ENCODE data around the gene YJU2. TPM values are rescaled to one million over a fixed set of nuclear protein-coding genes. Genes with fewer than 3 reads are reported as not detected.
"Not testable (repeated sequence)": the region's sequence is repeated elsewhere in the genome, so short reads cannot be mapped to it uniquely, and the experiment has no call there.

The YJU2 gene
- polyA plus RNA-seq, 4 donors: 22.8 to 31.0 (median 29.0) TPM

GRCh38 chr19:4267101-4267900, 20.4 kb downstream of the YJU2 start:
- peaks cover 7 to 85% (median 21%) of the 10 kb centered on the region in 3 donors for H3K36me3 ChIP-seq (ENCODE audit: control insufficient read depth in 3 of 3, insufficient read depth in 2 of 3, low read depth in 1 of 3, low read length in 3 of 3)
- DNase-seq: peak; percentile 43 to 64
- H3K27me3 ChIP-seq (ENCODE audit: control insufficient read depth in 3 of 3, insufficient read depth in 3 of 3, low read length in 3 of 3): no peaks in the 10 kb centered on the region
- peaks cover 0 to 3% of the 10 kb centered on the region in 2 donors for H3K9me3 ChIP-seq (ENCODE audit: control insufficient read depth in 2 of 2, insufficient read depth in 1 of 2, low read depth in 1 of 2, low read length in 1 of 2)
- H3K4me3 ChIP-seq (ENCODE audit: low read depth in 1 of 3, low read length in 3 of 3): no peak overlapping the region
- 29 to 48% (median 32%) methylated on average over 20 to 21 of the region's 21 CpGs for WGBS, 3 donors
- FAIRE-seq: no peak
- H3K27ac ChIP-seq (ENCODE audit: low read depth in 1 of 3, low read length in 2 of 3): peak overlapping the region in 1 of 3 donors; percentile 35
- peaks cover 0 to 3% (median 2%) of the 10 kb centered on the region in 3 donors for H3K4me1 ChIP-seq (ENCODE audit: control insufficient read depth in 3 of 3, insufficient read depth in 2 of 3, low read depth in 1 of 3, low read length in 2 of 3)

DNA sequence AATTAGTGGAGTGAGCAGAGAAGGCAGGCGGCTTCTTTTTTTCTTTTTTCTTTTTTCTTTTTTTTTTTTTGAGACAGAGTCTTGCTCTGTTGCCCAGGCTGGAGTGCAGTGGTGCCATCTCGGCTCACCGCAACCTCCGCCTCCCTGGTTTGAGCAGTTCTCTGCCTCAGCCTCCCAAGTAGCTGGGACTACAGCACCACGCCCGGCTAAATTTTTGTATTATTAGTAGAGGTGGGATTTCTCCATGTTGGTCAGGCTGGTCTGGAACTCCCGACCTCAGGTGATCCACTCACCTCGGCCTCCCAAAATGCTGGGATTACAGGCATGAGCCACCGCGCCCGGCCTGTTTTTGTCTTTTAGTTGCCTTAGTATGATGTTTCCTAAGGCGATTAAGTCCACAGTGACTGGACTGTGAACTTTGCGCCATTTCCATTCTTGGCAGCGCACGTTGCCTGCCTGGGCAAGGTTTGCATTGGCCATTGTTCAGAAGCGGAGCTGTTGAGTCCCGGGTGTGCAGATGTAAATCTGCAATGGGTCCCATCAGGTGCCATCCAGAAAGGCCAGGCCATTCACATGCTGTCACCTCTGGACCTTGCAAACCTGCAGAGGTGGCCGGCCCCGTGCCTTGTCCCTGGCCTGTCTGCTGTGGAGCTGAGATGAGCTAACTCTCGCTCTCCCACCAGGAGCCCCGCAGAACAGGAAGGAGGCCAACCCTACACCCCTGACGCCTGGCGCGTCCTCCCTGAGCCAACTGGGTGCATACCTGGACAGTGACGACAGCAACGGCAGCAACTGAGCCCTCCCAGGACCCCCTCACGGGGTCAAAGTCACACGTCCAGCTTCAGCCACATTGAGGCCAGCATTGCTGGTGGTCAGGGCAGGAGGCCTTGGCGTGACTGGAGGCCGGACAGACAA, 21.3 kb downstream of the YJU2 start:
- no peaks in the 10 kb centered on the region for H3K27me3 ChIP-seq (ENCODE audit: control insufficient read depth in 3 of 3, insufficient read depth in 3 of 3, low read length in 3 of 3)
- FAIRE-seq (no peak), DNase-seq (peak in 1 of 2 donors; percentile 93)
- H3K4me1 ChIP-seq (ENCODE audit: control insufficient read depth in 3 of 3, insufficient read depth in 2 of 3, low read depth in 1 of 3, low read length in 2 of 3): peaks cover 0 to 3% (median 2%) of the 10 kb centered on the region in 3 donors
- WGBS, 3 donors: 35 to 72% (median 43%) methylated on average over 30 of the region's 30 CpGs
- H3K27ac ChIP-seq (ENCODE audit: low read depth in 1 of 3, low read length in 2 of 3): peak overlapping the region in 2 of 3 donors; percentile 32 to 57
- peaks cover 0 to 3% of the 10 kb centered on the region in 2 donors for H3K9me3 ChIP-seq (ENCODE audit: control insufficient read depth in 2 of 2, insufficient read depth in 1 of 2, low read depth in 1 of 2, low read length in 1 of 2)
- H3K36me3 ChIP-seq (ENCODE audit: control insufficient read depth in 3 of 3, insufficient read depth in 2 of 3, low read depth in 1 of 3, low read length in 3 of 3): peaks cover 2 to 78% (median 16%) of the 10 kb centered on the region in 3 donors
- H3K4me3 ChIP-seq (ENCODE audit: low read depth in 1 of 3, low read length in 3 of 3): no peak overlapping the region

DNA sequence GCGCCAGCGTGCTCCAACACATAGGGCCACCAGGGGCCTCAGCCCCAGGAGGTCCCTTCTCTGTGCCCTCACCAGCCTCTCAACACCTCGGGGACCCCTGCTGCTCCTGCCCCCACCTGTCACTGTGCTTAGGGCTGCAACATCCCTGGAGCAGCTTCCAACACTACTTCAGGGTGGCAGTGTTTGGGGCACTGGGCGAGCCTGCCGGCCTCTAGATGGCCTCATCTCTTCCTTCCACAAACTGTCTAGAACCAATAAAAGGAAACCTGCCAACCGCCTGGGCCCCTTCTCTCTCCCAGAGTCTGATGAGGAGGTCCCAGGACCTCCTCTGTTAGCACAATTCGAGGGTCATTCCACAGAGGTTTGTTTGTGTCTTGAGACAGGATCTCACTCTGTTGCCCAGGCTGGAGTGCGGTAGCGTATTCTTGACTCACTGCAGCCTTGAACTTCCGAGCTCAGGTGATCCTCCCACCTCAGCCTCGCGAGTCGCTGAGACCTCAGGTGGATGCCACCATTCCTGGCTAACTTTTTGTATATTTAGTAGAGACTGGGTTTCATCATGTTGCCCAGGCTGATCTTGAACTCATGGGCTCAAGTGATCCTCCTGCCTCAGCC, 22.0 kb downstream of the YJU2 start:
- H3K9me3 ChIP-seq (ENCODE audit: control insufficient read depth in 2 of 2, insufficient read depth in 1 of 2, low read depth in 1 of 2, low read length in 1 of 2): peaks cover 0 to 3% of the 10 kb centered on the region in 2 donors
- H3K27me3 ChIP-seq (ENCODE audit: control insufficient read depth in 3 of 3, insufficient read depth in 3 of 3, low read length in 3 of 3): no peaks in the 10 kb centered on the region
- peaks cover 0 to 3% (median 2%) of the 10 kb centered on the region in 3 donors for H3K4me1 ChIP-seq (ENCODE audit: control insufficient read depth in 3 of 3, insufficient read depth in 2 of 3, low read depth in 1 of 3, low read length in 2 of 3)
- DNase-seq (no peak), FAIRE-seq (no peak)
- 83 to 88% (median 87%) methylated on average over 13 of the region's 13 CpGs for WGBS, 3 donors
- peaks cover 2 to 74% (median 14%) of the 10 kb centered on the region in 3 donors for H3K36me3 ChIP-seq (ENCODE audit: control insufficient read depth in 3 of 3, insufficient read depth in 2 of 3, low read depth in 1 of 3, low read length in 3 of 3)
- no peak overlapping the region for H3K4me3 ChIP-seq (ENCODE audit: low read depth in 1 of 3, low read length in 3 of 3)
- peak overlapping the region in 1 of 3 donors; percentile 57 for H3K27ac ChIP-seq (ENCODE audit: low read depth in 1 of 3, low read length in 2 of 3)

GRCh38 chr19:4272894-4273293, 26.0 kb downstream of the YJU2 start:
- H3K27me3 ChIP-seq (ENCODE audit: control insufficient read depth in 3 of 3, insufficient read depth in 3 of 3, low read length in 3 of 3): peaks cover 0 to 10% (median 0%) of the 10 kb centered on the region in 3 donors
- WGBS, 3 donors: 70 to 87% (median 86%) methylated on average over 8 to 10 of the region's 10 CpGs
- no peak for DNase-seq
- no peak overlapping the region for H3K4me3 ChIP-seq (ENCODE audit: low read depth in 1 of 3, low read length in 3 of 3)
- H3K27ac ChIP-seq (ENCODE audit: low read depth in 1 of 3, low read length in 2 of 3): no peak overlapping the region
- FAIRE-seq: no peak
- peaks cover 0 to 2% (median 0%) of the 10 kb centered on the region in 3 donors for H3K4me1 ChIP-seq (ENCODE audit: control insufficient read depth in 3 of 3, insufficient read depth in 2 of 3, low read depth in 1 of 3, low read length in 2 of 3)
- peaks cover 0 to 3% of the 10 kb centered on the region in 2 donors for H3K9me3 ChIP-seq (ENCODE audit: control insufficient read depth in 2 of 2, insufficient read depth in 1 of 2, low read depth in 1 of 2, low read length in 1 of 2)
- peaks cover 0 to 43% (median 14%) of the 10 kb centered on the region in 3 donors for H3K36me3 ChIP-seq (ENCODE audit: control insufficient read depth in 3 of 3, insufficient read depth in 2 of 3, low read depth in 1 of 3, low read length in 3 of 3)

DNA sequence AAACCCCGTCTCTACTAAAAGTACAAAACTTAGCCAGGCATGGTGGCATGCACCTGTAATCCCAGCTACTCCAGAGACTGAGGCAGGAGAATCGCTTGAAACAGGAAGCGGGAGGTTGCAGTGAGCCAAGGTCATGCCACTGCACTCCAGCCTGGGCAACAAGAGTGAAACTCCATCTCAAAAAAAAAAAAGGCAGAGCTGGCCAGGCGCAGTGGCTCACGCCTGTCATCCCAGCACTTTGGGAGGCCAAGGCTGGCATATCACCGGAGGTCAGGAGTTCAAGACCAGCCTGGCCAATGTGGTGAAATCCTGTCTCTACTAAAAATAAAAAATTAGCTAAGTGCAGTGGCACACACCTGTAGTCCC, 27.4 kb downstream of the YJU2 start:
- not testable (repeated sequence) for H3K27ac ChIP-seq (ENCODE audit: low read depth in 1 of 3, low read length in 2 of 3); H3K4me3 ChIP-seq (ENCODE audit: low read depth in 1 of 3, low read length in 3 of 3); FAIRE-seq; H3K9me3 ChIP-seq (ENCODE audit: control insufficient read depth in 2 of 2, insufficient read depth in 1 of 2, low read depth in 1 of 2, low read length in 1 of 2); DNase-seq; H3K4me1 ChIP-seq (ENCODE audit: control insufficient read depth in 3 of 3, insufficient read depth in 2 of 3, low read depth in 1 of 3, low read length in 2 of 3)
- 88 to 89% (median 89%) methylated on average over 6 of the region's 6 CpGs for WGBS, 3 donors
- peaks cover 0 to 29% (median 5%) of the 10 kb centered on the region in 3 donors for H3K36me3 ChIP-seq (ENCODE audit: control insufficient read depth in 3 of 3, insufficient read depth in 2 of 3, low read depth in 1 of 3, low read length in 3 of 3)
- H3K27me3 ChIP-seq (ENCODE audit: control insufficient read depth in 3 of 3, insufficient read depth in 3 of 3, low read length in 3 of 3): peaks cover 1 to 22% (median 3%) of the 10 kb centered on the region in 3 donors

DNA sequence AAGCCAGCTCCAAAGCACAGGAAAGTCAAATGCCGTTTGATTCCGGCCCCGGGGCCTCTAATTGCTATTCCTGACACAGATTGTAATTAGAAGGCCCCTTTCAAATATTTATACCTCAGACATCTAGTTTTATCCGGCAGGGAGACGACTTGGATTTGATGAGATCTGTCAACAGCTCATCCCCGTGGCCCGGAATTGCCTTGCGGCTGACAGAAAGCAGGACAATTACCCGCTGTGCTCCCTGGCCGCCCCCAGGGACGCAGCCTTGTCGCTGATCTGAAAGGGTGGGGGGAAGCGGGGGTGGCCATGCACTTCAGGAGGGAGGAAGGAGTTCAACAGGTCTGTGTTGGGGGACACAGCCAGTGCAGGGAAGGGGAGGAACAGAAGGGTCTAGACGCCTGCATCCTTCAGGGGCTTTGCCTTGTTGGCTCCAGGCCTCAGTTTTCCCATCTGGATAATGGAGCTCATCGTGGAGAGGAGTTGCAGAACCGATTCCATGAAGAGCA, 30.4 kb downstream of the YJU2 start:
- WGBS, 3 donors: 30 to 43% (median 43%) methylated on average over 16 of the region's 16 CpGs
- no peak for DNase-seq
- FAIRE-seq: no peak
- H3K4me3 ChIP-seq (ENCODE audit: low read depth in 1 of 3, low read length in 3 of 3): no peak overlapping the region
- H3K9me3 ChIP-seq (ENCODE audit: control insufficient read depth in 2 of 2, insufficient read depth in 1 of 2, low read depth in 1 of 2, low read length in 1 of 2): no peaks in the 10 kb centered on the region
- peaks cover 0 to 6% (median 0%) of the 10 kb centered on the region in 3 donors for H3K36me3 ChIP-seq (ENCODE audit: control insufficient read depth in 3 of 3, insufficient read depth in 2 of 3, low read depth in 1 of 3, low read length in 3 of 3)
- H3K27ac ChIP-seq (ENCODE audit: low read depth in 1 of 3, low read length in 2 of 3): no peak overlapping the region
- no peaks in the 10 kb centered on the region for H3K4me1 ChIP-seq (ENCODE audit: control insufficient read depth in 3 of 3, insufficient read depth in 2 of 3, low read depth in 1 of 3, low read length in 2 of 3)
- H3K27me3 ChIP-seq (ENCODE audit: control insufficient read depth in 3 of 3, insufficient read depth in 3 of 3, low read length in 3 of 3): peaks cover 11 to 45% (median 16%) of the 10 kb centered on the region in 3 donors

DNA sequence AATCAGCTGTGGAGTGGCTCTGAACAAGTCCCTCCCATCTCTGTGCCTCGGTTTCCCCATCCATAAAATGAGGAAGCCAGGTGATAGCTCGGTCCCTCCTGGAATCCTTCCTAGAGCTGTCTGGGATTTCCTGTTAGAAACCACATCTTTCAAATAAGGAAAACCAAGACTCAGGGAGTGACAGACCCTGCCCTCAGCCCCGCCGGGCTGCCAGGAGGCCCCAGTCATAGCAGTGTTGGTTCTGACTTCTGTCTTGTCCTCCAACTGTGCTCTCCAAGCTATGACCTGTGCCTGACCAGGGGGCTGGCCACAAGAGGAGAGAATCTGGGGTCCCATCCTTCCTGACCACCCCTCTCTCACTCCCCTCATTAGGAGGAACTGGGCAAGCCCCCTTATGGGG, 31.1 kb downstream of the YJU2 start:
- H3K27me3 ChIP-seq (ENCODE audit: control insufficient read depth in 3 of 3, insufficient read depth in 3 of 3, low read length in 3 of 3): peaks cover 11 to 49% (median 16%) of the 10 kb centered on the region in 3 donors
- 15 to 28% (median 25%) methylated on average over 4 of the region's 4 CpGs for WGBS, 3 donors
- FAIRE-seq: no peak
- peaks cover 0 to 4% (median 0%) of the 10 kb centered on the region in 3 donors for H3K36me3 ChIP-seq (ENCODE audit: control insufficient read depth in 3 of 3, insufficient read depth in 2 of 3, low read depth in 1 of 3, low read length in 3 of 3)
- no peaks in the 10 kb centered on the region for H3K9me3 ChIP-seq (ENCODE audit: control insufficient read depth in 2 of 2, insufficient read depth in 1 of 2, low read depth in 1 of 2, low read length in 1 of 2)
- H3K4me3 ChIP-seq (ENCODE audit: low read depth in 1 of 3, low read length in 3 of 3): no peak overlapping the region
- no peak for DNase-seq
- no peaks in the 10 kb centered on the region for H3K4me1 ChIP-seq (ENCODE audit: control insufficient read depth in 3 of 3, insufficient read depth in 2 of 3, low read depth in 1 of 3, low read length in 2 of 3)
- H3K27ac ChIP-seq (ENCODE audit: low read depth in 1 of 3, low read length in 2 of 3): no peak overlapping the region

Measured in small intestine (tissue), 7 donors.